GM12865 (cell line): ENCODE measurements around the gene PTPRN.

ENCODE experiments used
- DNase-seq: peaks from one replicate; pipeline ENCODE4 v3.0.0; 2010; ENCODE audit warnings: low read depth
- H3K4me3 ChIP-seq: 2 replicates; pipeline ENCODE4 v1.5.1; 2011; ENCODE audit warnings: mild to moderate bottlenecking, low read depth, low read length, control low read depth
- TF ChIP-seq, protein P1 (sequence below): IDR thresholded peaks from 2 replicates; pipeline ENCODE4 v1.5.1; 2011; ENCODE audit warnings: low read length, control low read depth, low read depth, inconsistent platforms; ENCODE audit not compliant: insufficient read depth; ENCODE audit errors: missing control alignments

Gene PTPRN

DNA sequence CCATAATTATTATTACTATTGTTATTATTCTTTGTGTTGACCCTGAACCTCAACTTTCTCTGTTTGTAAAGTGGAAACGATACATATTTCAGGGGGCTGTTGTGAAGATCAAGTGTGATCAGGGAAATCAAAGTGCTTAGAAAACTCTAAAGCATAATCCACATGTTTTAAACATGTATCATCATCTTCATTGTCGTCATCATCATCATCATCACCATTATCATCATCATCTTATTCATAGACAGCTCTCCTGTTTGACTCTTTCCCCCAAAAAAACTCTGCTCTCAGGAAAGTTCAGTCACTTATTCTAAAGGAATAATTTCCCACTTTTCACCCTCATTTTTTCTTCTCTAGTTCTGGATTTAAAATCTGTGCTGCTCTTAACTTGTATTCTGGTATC lies 5.0 kb downstream of the PTPRN start:
- TF ChIP-seq, protein P1, sequence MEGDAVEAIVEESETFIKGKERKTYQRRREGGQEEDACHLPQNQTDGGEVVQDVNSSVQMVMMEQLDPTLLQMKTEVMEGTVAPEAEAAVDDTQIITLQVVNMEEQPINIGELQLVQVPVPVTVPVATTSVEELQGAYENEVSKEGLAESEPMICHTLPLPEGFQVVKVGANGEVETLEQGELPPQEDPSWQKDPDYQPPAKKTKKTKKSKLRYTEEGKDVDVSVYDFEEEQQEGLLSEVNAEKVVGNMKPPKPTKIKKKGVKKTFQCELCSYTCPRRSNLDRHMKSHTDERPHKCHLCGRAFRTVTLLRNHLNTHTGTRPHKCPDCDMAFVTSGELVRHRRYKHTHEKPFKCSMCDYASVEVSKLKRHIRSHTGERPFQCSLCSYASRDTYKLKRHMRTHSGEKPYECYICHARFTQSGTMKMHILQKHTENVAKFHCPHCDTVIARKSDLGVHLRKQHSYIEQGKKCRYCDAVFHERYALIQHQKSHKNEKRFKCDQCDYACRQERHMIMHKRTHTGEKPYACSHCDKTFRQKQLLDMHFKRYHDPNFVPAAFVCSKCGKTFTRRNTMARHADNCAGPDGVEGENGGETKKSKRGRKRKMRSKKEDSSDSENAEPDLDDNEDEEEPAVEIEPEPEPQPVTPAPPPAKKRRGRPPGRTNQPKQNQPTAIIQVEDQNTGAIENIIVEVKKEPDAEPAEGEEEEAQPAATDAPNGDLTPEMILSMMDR: no peak
- DNase-seq: no peak
- no peak overlapping the region for H3K4me3 ChIP-seq

DNA sequence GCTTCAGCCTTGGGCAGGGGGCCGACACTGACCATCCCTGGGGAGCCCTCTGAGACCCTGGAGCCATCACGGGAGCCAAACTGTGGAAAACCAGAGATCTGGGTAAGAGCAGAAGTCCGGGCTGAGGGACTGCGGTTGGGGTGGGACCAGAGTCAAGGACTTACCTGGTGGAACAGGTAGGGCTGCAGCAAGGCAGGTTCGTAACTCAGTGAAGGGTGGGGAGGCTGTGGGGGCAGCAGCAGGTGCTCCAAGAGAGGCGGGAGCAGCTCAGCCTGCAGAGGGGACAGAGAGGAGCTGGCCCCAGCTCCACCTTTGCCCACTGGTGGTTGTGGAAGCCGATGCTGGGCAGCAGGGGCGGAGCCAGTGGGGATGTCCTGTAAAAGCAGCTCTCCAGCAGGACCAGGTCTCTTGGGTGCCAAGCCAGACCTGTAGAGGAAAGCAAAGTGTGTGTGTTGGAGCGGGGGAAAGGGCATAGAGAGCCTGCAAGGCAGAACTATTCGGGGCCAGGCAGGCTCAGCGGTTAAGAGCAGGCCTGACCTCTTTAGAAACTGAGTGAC lies 6.7 kb downstream of the PTPRN start:
- TF ChIP-seq, protein P1: no peak
- no peak for DNase-seq
- H3K4me3 ChIP-seq: no peak overlapping the region

DNA sequence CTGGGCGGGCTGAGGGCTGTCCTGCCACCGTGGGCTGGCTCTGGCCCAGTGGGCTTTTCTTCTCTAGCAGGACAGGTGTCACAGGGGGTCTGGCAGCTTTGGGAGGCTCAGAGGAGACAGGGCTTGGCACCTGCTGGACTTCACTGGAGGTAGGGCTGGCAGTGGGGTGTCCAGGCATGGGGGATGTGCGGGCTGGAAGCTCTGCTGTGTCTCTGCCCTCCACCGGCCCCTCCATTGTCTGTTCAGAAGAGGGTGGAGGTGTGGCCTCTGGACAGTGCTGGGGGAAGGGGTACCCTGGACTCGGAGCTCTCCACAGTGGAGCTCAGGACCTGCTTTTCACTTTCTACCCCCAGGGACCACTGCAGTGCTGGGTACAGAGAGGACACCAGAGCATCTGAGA lies 9.2 kb downstream of the PTPRN start:
- no peak overlapping the region for H3K4me3 ChIP-seq
- TF ChIP-seq, protein P1: no peak
- no peak for DNase-seq

DNA sequence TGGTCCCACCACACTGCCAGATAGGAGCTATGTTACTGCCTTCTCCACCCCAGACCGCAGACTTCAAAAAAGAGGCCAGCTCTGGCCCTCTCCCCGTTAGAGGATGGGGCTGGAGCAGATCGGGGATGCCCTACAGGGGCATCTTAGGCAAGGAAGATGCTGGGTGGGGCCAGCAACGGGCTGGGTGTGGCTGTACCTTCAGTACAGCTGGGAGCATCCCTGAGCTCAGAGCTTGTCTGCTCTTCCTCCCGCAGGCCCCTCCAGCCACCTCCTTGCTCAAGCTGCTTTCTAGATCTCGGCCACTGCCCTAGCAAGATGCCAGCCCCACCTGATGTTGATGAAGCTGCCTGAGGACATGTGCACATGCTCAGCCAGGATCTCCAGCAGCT lies 9.8 kb downstream of the PTPRN start:
- no peak for DNase-seq
- TF ChIP-seq, protein P1: no peak
- no peak overlapping the region for H3K4me3 ChIP-seq

DNA sequence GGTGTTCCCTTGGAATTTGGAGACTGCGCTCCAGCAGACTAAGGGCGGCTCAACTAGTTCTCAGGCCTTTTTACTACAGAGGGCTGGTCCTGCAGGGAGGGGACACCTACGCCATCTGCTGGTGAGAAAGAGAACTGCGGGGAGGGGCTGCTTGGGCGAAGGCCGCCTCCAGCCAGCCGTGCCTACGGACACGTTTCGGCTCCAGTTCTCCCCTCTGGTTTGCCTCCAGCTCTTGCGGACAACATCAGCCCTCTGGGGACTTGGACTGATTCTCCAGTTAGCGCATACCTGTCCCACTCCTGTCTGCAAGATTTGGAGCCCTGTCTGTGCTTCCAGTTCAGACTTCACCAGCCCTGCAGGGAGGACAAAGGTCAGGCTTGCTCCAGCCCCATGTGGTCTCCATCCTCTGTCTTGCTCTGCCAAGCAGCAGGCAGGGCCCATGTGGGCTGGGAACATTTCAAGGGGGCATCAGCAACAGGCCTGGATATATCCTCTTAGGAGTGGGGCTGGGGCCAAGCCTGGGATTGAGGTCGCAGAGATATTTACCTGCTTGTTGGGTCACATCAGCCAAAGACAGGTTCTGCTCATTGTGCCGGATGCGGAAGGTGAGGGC lies 10.3 kb downstream of the PTPRN start:
- H3K4me3 ChIP-seq: peak overlapping the region; percentile 16; the same call in 1 of the 2 replicates
- DNase-seq: peak; percentile 84
- TF ChIP-seq, protein P1: peak; percentile 98

DNA sequence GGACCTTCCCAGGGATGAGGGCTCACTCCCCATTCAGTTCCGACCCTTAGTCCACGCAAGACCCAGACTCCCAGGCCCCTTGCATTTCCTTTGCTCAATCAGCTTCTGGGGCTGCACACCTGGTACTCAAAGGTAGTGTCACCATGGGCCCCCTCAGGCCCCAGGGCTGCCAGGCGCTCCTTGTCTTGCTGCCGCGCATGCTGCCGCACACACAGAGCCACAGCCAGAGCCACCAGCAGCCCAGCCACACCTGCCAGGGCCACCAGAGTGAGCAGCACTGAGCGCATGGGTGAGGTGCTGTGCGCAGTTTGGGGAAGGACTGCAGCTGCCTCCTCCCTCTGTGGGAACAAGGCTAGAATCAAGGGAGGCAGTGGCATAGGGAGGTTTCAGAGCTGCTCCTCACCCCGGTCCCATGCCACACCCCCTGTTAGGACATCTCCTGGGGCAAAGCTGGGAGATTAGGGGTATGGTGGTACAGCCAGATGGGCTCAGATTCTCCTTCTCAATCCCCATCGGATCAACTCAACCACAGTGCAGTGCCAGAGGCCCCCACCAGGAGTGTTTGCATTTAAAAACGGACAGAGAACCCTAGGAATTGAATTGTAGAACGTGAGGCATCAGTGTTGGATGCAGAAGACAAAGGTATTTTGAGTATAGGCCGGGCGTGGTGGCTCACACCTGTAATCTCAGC lies 11.3 kb downstream of the PTPRN start:
- H3K4me3 ChIP-seq: no peak overlapping the region
- TF ChIP-seq, protein P1: peak; percentile 11
- no peak for DNase-seq
